ENCODE measurements around the gene TCEANC2.

Gene TCEANC2

GRCh38 chr1:54117815-54118563, 64.6 kb downstream of the TCEANC2 start:
- DNase-seq, result no peak

DNA sequence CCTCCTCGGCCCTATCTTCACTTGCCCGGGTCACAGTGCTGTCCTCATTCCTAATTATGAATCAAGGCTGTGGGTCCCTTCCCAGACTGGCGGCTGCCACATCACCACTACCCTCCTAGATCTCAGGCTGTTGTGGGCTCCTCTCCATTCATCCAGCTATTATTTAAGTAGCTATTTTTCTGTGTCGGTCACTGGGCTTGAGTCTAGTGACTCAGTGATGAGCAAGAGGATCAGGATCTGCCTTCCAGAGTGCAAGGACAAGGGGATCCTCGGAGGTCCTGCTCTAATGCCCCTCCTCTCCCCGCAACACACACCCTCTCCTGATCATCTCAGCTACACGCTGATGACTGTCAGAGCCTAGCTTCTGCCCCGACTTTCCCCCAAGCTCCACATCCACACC, 65.3 kb downstream of the TCEANC2 start:
- no peak for DNase-seq

- no peak for DNase-seq
These were observed 66.8 kb downstream of the TCEANC2 start for GRCh38 chr1:54120018-54120697.

DNA sequence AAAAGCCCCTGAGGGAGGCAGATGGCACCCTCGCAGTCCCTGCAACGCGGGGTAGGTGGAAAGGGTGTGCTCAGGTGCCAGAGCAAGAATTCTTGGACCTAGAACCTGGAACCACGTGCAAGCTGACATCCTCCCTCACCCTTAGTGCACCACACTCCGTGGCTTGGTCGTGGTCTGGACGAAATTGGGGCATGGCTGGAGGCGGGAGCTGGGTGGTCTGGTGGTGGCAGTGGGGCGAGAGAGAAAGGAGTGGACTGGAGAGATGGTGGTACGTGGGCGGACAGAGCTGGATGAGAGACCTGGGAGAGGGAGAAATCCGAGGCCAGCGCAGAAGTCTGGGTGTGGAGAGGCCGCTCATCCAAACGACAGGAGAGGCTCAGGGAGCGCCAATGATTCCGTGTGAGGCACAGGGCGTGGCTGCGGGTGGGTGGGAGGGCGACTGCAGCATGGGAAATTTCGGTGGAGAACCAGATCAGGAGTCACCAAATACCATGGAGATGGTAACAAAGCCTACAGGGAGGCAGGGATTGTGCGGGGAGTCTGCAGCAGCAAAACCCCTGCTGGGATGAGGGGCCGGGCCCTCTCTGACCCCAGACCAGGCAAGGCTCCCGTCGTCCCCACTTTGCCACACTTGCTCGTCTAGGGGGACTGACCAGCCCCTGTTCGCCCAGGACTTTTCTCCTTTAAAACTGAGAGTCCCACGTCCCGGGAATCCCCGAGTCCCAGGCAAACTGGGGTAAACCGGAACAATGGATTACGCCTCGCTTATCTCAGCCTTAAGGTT, 67.5 kb downstream of the TCEANC2 start:
- no peak for DNase-seq

GRCh38 chr1:54121482-54122134, 68.2 kb downstream of the TCEANC2 start:
- no peak for DNase-seq

DNA sequence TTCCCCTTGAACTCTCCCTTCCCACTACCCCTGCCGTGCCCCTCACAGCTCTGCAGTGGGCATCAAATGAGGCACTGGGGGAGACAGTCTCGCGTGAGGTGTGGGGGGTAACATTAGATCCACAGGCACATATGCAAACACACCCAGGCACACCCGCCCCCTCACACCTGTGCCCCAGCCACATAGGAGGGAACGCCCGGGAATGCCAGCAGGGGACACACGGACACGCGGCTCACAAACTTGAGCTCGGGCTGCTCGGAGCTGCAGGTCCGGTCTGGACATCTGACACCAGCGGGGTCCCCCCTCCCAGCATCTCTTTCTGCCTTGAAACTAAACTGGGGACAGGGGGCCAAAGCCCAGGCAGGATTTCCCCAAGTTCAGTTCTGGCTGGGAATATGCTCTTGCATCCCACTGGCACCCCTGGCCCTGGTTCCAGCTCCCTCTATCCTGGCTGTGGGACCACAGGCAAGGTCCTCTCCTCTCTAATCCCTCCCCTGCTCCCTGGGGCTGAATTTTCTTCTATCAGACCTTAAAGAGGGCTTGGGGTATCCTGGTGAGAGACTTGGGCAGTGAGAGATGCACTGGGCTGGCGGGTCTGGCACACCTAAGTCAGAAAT, 68.8 kb downstream of the TCEANC2 start:
- DNase-seq, result no peak

DNA sequence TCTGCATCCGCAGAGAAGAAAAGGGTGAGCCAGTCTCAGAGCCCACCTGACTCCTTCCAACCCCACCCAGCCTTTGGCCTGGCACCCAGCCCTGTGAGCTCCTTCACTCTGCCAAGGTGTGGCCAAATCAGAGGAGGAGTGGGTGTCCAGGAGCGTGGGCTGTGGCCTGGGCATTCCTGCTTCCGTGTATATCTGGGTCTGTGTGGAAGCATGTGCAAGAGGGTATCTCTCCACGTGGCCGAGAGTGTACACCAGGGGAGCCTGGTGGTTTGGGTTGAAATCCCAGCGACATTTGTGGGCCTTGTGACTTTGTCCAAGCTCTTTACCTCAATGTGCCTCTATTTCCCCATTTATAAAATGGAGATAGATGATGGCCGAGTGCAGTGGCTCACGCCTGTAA, 69.6 kb downstream of the TCEANC2 start:
- no peak for DNase-seq

- DNase-seq, result no peak
These were observed 71.1 kb downstream of the TCEANC2 start for GRCh38 chr1:54124472-54124871.

DNA sequence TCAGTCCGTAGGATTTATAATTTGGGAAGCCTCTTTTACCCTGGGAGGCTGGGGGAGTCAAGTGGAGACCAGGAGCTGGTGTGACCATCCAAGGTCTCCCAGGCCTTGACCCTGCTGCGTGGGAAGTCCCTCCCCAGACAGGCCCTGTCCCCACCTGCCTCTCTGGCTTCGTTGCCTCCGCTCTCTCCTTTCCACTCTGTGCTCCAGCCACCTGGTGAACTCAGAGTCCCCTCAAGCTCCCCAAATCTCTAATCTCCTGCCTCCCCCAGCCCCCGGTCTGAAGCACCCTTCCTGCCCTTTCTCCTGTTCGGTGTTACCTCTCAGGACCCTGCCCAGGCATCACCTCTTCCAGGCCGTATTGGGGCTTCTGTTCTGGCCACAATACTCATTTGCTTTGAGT, 71.5 kb downstream of the TCEANC2 start:
- no peak for DNase-seq

- DNase-seq, result no peak
These were observed 72.1 kb downstream of the TCEANC2 start for GRCh38 chr1:54125386-54126070.

DNA sequence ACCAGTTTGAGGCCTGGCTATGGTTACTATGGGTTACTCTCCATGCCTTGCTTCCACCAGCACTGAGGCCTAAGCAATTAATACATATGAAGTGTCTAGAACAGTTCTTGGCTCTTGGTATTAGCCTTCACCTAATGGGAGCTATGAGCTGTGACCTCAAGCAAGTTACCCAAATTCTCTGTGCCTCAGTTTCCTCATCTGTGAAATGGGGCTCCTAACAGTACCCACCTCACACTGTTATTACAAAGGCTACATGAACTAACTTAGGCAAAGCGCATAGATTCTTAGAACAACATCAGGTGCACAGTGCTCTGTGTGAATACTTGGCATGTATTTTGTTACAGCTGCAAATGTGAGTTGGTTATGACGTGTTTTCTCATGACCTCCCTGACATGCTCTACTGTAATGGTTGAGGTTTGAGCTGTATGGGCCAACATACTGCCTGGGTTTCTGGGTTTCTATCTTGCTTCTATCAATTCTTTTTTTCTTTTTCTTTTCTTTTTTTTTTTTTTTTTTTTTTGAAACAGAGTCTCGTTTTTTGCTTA, 72.9 kb downstream of the TCEANC2 start:
- no peak for DNase-seq

DNA sequence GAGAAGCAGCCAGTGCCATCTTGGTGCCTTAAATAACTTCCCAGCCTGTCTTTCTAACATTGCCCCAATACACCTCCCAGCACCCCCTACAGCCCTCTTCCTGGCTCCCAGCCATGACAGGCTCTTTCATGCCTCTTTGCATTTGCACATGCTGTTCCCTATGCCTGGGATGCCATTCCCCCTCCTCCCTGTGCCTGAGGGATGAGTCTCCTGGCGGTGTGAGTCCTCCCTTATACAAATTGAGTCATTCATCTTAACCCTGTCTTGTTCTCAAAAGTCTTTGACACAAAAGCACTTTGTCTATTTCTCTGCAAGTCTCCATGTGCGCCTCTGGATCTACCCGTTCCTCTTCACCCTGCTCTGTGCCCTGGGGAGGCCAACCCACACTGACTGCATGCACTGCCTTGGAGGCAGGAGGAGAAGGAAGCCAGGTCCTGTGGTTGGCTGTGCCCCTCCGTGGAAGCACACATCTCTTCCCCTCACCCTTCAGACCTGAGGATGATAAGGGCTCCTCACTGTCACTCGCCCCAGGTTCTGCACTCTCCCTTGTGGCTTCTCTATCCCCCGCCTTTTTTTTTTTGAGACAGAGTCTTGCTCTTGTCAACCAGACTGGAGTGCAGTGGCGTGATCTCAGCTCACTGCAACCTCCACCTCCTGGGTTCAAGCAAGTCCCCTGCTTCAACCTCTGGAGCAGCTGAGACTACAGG, 74.3 kb downstream of the TCEANC2 start:
- no peak for DNase-seq

GRCh38 chr1:54129858-54130257, 76.5 kb downstream of the TCEANC2 start:
- DNase-seq, result no peak

GRCh38 chr1:54131419-54131818, 78.0 kb downstream of the TCEANC2 start:
- DNase-seq, result no peak

DNA sequence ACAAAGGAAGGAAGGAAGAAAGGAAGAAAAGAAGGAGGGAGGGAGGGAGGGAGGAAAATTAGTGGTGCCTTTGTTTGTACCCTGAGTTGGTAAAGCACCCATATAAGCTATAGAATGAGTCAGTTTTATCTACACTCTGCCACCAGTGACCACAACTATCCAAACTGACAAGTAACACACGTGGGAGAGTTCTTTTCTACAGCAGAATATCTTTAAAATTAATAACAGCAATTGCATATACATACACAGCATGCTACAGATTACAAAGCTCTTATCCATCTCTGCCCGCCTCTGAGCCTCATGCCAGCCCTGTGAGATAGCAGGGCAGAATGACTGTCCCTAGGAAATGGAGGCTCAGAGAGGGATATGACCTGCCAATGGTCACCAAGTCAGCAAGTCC, 79.1 kb downstream of the TCEANC2 start:
- DNase-seq, result no peak

DNA sequence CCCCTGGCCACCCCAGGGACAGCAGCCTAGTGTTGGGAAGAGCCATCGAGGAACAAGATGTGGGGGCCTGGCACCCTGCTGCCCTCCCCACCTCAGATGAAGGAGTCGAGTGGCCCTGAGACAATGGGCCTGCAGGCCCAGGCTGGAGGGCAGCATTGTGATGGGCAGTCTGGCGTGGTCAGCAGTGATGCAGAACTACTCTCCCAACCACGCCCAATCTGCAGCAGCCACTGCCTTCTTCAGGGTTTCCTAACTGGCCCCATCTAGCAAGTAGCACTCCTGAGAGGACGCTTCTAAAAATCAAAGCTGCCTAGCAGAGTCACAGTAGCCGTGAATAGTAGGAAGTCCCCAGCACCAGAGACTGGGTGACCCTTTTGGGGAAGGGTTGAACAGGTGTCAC, 80.9 kb downstream of the TCEANC2 start:
- no peak for DNase-seq

GRCh38 chr1:54135436-54136120, 82.2 kb downstream of the TCEANC2 start:
- DNase-seq, result no peak

- DNase-seq, result no peak
These were observed 83.0 kb downstream of the TCEANC2 start for GRCh38 chr1:54136269-54136896.

- DNase-seq, result no peak
These were observed 83.6 kb downstream of the TCEANC2 start for GRCh38 chr1:54136963-54137533.

Measured in NCI-H446 treated with DMSO at 0.1 percent for 48 hours (cell line).